Measurements from ENCODE around the gene ZMYM2. TPM values are rescaled to one million over a fixed set of nuclear protein-coding genes. Genes with fewer than 3 reads are reported as not detected.
A peak's percentile ranks its signal among the peaks of the same experiment; 100 is the strongest.

The ZMYM2 gene
- total RNA-seq, 1 donor from 2014 or later: 48.2 TPM

- Histone ChIP-seq H3K9me3 (replicated peaks) (peaks cover 36% of the 10 kb centered on the region), H3K4me1 (peaks cover 17% of the 10 kb centered on the region), H3K27ac (replicated peaks) (no peak overlapping the region), H3K36me3 (peaks cover 63% of the 10 kb centered on the region), H3K4me3 (no peak overlapping the region), H3K27me3 (ENCODE audit: low read depth) (no peaks in the 10 kb centered on the region)
- DNase-seq: no peak
- intact Hi-C loops (cut with micrococcal nuclease): no loop called here
- TF ChIP-seq CTCF (IDR thresholded peaks at IDR 0.05; ENCODE audit: borderline replicate concordance): no peak
Measured at GRCh38 chr13:20019043-20019442, 60.5 kb downstream of the ZMYM2 start.

GRCh38 chr13:20024702-20025101, 66.2 kb downstream of the ZMYM2 start:
- no peak for TF ChIP-seq CTCF (IDR thresholded peaks at IDR 0.05; ENCODE audit: borderline replicate concordance)
- no peak overlapping the region for H3K27ac ChIP-seq (replicated peaks)
- no peaks in the 10 kb centered on the region for H3K9me3 ChIP-seq (replicated peaks)
- H3K27me3 ChIP-seq (ENCODE audit: low read depth): no peaks in the 10 kb centered on the region
- H3K36me3 ChIP-seq: peaks cover 38% of the 10 kb centered on the region
- intact Hi-C loops (cut with micrococcal nuclease): no loop called here
- peaks cover 13% of the 10 kb centered on the region for H3K4me1 ChIP-seq
- H3K4me3 ChIP-seq: no peak overlapping the region
- DNase-seq: no peak

- no peaks in the 10 kb centered on the region for H3K27me3 ChIP-seq (ENCODE audit: low read depth)
- H3K4me3 ChIP-seq: no peak overlapping the region
- TF ChIP-seq CTCF (IDR thresholded peaks at IDR 0.05; ENCODE audit: borderline replicate concordance): no peak
- no peaks in the 10 kb centered on the region for H3K4me1 ChIP-seq
- H3K9me3 ChIP-seq (replicated peaks): no peaks in the 10 kb centered on the region
- DNase-seq: no peak
- H3K36me3 ChIP-seq: peaks cover 52% of the 10 kb centered on the region
- intact Hi-C loops (cut with micrococcal nuclease): no loop called here
- no peak overlapping the region for H3K27ac ChIP-seq (replicated peaks)
Measured at GRCh38 chr13:20028953-20029352, 70.4 kb downstream of the ZMYM2 start.

- Histone ChIP-seq H3K36me3 (peaks cover 66% of the 10 kb centered on the region), H3K4me1 (peaks cover 6% of the 10 kb centered on the region)
- DNase-seq: no peak
Measured at GRCh38 chr13:20033486-20033885, 75.0 kb downstream of the ZMYM2 start.

GRCh38 chr13:20035130-20035529, 76.6 kb downstream of the ZMYM2 start:
- no peak for DNase-seq
- H3K27ac ChIP-seq (replicated peaks): no peak overlapping the region
- peaks cover 79% of the 10 kb centered on the region for H3K36me3 ChIP-seq
- no peaks in the 10 kb centered on the region for H3K27me3 ChIP-seq (ENCODE audit: low read depth)
- H3K4me3 ChIP-seq: no peak overlapping the region
- peaks cover 12% of the 10 kb centered on the region for H3K4me1 ChIP-seq
- no peaks in the 10 kb centered on the region for H3K9me3 ChIP-seq (replicated peaks)
- TF ChIP-seq CTCF (IDR thresholded peaks at IDR 0.05; ENCODE audit: borderline replicate concordance): peak; percentile 45
- intact Hi-C loops (cut with micrococcal nuclease): loop anchor here (10.0 kb wide), 1 partner anchor 130 kb away; the partner anchor contains the start of gene GJA3

More at GRCh38 chr13:20033486-20033885, 75.0 kb downstream of the ZMYM2 start:
- no peak overlapping the region for H3K27ac ChIP-seq (replicated peaks)
- H3K9me3 ChIP-seq (replicated peaks): no peaks in the 10 kb centered on the region
- no peaks in the 10 kb centered on the region for H3K27me3 ChIP-seq (ENCODE audit: low read depth)
- TF ChIP-seq CTCF (IDR thresholded peaks at IDR 0.05; ENCODE audit: borderline replicate concordance): no peak
- H3K4me3 ChIP-seq: no peak overlapping the region
- intact Hi-C loops (cut with micrococcal nuclease): loop anchor here (10.0 kb wide), 1 partner anchor 131 kb away; the partner anchor contains the start of gene GJA3
